GM21528 (cell line): Measurements from ENCODE around the gene CKS1B.
"Not testable (repeated sequence)": the region's sequence is repeated elsewhere in the genome, so short reads cannot be mapped to it uniquely, and the experiment has no call there.

Source experiments
- ATAC-seq: cut with Tn5 transposase; IDR thresholded peaks from one replicate; pipeline ENCODE4 v1.9.1; 2021; ENCODE audit warnings: mild to moderate bottlenecking, moderate library complexity; ENCODE audit not compliant: unreplicated experiment, low FRiP score

Gene CKS1B

DNA sequence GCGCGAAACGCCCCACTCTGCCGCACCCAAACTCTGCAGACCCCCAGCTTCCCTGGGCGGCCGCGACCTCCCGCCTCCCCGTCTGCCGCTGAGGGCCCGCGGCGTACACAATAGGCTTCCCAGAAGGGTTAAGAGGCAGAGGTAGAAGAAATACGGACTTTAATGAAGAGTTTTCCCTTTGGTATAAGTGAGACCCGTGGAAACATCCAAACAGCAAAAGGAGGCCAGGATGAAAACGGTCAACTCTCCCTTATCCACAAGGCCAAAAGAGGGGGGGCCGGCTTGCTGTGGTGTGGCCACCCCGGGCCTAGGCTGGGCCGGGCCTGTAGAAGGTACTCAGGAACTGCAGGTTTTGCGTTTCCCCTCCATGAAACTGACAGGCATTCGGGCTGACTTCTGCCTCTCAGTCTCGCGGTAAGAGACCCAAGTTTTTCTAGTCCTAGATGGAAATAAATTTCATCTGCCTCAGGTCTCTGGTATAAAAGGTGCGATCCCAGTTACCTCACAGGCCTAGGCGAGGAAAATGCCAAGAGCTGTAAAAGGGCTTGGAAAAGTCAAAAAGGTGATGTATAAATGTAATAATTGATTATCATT lies 12.2 kb upstream of the CKS1B start:
- ATAC-seq, result no peak

DNA sequence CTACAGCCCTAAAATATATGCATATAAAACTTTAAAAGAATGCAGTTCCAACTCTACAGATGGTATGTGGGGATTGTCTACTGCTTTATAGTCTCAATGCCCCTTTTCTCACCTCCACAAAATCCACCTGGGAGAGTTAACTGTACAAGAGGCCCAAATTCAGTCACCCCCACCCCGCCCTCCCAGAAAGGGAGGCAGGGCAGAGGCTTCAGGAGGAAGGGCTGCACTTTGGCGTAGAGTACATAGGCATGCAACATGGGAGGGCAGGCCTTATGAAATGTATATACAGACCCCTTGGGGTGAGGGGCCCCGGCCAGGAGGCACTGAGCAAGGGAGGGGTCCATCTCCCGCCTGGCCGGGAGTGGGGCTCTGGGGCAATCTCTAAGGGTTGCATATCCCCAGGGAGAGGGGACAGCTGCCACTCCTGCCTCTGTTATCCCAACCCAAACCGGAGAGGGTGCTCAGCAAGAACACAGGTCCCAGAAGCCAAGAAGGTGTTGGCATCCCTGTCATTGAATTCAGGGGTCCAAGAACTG lies 11.6 kb upstream of the CKS1B start:
- no peak for ATAC-seq

DNA sequence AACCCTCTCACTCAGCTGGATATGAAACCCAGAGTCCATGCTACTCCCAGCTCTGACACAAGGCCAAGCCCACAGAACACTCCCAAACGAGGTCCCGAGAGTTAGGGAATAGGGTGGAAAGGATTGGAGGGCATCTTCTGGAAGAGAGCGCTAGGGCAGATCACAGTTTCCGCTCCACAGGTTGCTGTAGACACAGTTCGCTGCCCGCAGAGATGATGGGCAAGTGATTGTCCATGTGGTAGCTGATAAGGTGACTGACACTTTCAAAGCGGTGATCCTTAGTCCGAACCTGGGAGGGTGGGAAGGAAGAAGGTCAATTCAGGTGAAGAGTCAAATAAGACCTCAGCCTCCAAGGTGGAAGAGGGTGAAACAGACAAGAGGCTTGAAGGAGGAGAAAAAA lies 10.8 kb upstream of the CKS1B start:
- no peak for ATAC-seq

DNA sequence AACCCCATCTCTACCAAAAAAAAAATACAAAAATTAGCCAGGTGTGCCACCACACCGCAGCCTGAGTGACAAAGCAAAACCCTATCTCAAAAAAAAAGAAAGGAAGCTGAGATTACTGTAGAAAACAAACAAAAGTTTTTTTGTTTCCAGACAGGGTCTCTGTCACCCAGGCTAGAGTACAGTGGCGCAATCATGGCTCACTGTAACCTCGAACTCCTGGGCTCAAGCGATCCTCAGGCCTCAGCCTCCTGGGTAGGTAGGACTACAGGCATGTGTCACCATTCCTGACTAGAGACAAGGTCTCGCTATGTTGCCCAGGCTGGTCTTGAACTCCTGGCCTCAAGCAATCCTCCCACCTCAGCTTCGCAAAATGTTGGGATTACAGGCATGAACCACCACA lies 10.1 kb upstream of the CKS1B start:
- ATAC-seq, result no peak

DNA sequence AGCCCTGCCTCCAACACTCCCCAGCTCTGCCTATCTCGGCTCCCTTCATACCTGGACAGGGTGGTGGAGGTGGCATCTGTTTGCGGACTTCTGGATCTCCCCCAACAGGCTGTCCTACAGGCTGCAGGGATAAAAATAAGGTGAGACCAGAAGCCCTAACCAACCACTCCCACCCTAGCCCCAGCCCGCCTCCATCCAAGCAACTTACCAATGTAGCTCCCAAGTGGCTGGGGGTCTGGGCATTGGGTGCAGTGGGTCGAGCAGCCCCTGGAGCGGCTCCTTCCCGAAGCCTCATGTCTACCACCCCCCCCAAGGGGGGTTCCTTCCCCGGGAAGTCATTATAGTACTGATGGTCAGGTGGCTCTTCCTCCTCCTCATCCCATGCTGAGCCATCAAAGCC lies 8.4 kb upstream of the CKS1B start:
- no peak for ATAC-seq

DNA sequence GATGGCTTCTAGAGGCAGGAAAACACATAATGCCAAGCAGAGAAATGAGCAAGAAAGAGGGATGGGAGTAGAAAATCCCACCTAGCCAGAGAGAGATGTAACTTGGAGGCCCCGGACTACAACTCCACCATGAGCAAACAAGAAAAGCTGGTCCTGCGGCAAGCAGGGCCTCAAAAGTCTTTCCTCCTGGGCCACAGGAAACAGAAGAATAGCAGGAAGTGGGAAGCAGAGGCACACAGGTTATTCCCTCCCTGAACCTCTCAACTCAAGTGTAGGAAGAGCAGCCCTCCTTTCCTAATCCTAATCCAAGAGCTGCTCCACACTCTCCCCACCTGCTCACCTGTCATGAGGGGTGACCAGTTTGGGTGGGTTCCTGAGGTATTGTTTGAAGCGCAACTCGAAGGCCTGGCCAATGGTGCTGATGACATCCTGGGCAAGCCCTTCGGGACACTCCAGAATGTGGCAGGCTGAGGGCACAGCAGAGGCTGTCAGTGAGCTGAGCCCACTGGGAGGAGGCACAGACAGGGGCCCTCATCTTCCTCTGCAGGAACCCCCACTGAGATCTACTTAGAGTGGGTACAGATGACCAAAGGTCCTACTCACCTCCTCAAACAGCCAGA lies 7.0 kb upstream of the CKS1B start:
- no peak for ATAC-seq

DNA sequence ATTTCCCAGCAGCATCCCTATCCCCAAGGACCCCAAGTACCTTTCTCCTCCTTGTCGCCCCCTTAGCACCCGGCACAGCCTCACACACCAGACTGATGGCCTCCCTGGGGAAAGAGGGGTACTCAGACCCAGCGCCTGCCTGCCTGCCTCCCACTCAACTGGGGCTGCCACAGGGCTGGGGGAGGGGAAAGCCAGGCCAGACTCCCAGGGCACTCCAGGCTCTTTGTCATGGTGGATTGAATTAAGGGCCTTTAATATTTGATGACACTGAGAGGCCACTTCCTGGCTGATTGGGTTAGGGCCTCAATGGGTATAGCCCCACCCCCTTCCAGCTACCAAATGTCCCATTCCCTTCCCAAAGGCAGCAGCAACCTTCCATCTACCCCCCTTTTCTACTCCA lies 5.8 kb upstream of the CKS1B start:
- ATAC-seq, result no peak

DNA sequence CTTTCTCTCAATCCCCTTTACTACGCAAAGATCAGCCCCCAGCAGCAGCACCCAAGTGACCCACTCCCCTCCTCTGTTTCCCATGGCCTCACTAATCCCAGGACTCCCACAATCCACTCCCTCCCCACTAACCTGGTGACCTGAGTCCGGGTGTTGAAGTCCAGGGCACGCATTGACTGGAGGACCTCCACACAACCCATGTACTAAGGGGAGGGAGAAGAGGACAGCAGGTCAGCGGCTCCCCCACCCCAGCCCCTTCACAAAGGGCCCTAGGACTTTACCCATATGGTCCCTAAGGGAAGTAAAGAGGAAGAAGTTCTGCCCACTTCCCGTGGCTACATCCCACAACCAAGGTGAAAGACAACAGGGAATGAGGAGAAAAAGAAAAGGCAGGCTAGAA lies 5.2 kb upstream of the CKS1B start:
- no peak for ATAC-seq

DNA sequence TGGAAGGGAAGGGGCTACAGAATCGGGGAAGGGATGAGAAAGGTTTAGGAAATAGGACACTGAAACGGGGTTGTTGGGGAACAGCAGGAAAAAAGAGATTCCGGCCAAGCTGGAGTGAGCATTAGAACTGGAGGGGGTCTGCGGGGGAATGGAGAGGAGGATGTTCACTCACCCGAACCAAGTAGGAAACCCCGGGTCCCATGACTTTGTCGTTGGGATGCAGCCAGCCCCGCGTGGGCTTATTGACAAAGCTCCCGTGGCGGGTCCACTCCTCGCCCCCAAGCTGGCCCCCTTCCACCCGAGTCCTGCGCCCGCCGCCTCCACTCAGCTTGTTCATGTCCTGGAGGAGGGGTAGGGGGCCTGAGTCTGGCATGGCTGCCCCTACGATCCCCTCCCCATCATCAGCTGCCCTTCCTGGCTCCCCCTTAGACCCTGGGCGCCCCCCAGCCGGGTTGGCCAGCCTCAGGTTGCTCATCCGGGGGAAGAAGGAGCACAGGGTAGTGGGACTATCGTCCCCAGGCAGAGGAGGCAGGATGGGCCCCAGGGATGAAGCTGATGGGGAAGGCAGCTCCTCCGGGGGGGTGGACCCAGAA lies 4.5 kb upstream of the CKS1B start:
- ATAC-seq, result no peak

DNA sequence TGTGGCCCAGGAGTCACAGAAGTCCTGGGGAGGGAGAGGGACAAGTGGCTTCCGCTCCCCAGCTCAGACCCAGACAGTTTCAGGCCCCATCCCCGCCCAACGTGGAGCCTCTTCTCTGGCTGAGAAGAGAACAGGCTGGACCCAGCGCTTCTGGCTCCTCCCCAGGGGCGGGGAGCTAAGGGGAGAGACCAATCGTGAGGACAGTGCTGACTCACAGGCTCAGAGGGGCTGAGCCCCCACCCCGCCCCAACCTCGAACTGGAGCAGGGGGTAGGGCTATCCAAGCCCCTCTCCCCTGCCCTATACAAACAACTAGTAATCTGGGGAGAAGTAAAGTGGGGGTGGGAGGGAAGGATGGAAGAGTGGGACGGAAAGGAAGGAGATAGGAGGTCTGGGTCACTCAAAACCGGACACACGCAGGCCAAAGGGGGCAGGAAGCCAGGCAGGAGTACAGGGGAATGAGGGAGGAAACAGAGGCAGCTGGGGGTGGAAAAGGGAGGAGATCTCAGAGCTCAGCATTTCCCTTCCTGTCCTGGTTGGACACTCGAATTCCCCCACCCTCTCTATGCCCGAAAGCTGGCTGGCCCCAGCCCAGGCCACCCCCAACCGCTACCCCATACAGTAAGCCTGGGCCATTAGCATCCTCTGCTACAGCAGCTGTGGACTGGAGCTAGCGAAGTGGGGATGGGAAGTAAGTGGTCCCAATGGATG lies 3.7 kb upstream of the CKS1B start, which contains the start of gene SHC1:
Gene SHC1 (minus strand): TSS at position 117 of the 710 bp plus-strand sequence. CDS start 221 bp downstream, outside the sequence.
- no peak for ATAC-seq

DNA sequence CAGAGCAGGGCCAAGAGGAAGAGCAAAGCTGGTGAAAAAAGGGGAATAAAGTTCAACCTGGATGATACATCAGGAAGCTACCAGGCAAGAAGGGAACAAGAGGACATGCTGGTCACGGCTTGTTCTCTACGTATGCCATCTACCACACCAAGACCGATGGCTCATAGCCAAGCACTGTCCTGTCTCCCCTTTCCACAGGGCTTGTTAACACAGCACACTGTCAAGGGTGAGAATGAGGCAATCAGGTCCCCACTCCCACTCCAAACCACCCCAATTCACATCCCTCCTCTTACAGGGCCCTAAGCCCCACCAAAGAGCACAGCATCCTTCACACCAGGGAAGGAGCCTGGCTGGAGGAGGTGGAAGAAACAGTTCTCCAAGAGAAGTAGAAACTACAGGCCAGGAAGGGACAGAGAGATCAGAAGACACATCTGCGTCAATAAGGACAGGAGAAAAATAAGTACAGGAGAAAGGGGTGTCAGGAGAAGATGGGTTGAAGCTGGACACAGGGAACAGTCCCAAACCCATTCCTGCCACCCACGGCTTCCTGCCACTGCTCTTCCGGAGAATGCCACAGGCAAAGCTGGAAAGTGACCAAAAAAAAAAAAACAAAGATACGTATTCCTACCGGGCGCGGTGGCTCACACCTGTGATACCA lies 3.0 kb upstream of the CKS1B start:
- no peak for ATAC-seq

DNA sequence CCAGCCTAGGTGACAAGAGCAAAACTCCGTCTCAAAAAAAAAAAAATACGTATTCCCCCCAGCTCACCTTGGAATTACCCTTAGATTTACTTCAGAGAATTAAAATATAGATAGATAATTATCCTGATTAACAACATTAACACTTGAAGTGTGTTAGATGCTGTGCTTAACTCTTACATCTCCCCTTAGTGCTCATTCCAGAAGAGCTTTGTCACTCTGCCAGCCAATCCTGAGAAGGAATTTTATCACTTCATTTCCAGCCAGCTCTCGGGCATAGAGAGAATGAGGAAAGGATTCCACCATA lies 2.3 kb upstream of the CKS1B start:
- no peak for ATAC-seq

DNA sequence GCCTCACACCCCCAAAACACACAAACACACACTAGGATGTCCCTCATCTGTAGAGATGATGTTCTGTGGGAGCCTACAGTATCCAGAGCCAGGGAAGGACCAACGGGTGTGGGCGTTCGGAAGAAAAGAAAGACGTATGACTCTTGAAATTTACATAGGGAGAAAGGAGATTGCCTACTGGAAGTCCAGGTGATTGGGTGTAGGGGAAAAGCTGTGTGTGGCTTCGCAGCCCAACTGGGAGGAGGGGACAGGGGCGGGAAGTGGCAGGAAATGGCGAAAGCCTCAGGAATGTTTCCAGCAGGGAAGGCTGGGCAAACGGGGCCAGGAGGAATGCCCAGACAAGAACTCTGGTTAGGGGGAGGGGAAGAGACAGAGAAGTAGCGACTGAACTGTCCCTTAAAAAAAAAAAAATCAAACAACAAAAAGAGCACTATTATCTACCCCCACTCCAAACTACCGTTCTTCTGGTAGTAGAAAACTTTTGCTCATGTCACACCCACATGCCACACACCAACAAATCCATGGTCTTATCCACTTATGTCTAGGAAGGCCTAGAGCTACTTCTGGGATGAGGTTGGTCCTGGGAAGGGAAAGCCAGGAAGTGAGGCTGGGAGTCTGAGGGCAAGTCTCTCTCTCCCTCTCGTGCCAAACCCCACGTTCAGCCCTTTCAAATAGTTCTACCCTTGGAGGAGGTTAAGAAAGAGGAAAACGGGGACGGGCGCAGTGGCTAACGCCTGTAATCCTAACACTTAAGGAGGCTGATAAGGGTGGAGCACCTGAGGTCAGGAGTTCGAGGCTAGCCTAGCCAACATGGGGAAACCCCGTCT lies 1.8 kb upstream of the CKS1B start:
- no peak for ATAC-seq

DNA sequence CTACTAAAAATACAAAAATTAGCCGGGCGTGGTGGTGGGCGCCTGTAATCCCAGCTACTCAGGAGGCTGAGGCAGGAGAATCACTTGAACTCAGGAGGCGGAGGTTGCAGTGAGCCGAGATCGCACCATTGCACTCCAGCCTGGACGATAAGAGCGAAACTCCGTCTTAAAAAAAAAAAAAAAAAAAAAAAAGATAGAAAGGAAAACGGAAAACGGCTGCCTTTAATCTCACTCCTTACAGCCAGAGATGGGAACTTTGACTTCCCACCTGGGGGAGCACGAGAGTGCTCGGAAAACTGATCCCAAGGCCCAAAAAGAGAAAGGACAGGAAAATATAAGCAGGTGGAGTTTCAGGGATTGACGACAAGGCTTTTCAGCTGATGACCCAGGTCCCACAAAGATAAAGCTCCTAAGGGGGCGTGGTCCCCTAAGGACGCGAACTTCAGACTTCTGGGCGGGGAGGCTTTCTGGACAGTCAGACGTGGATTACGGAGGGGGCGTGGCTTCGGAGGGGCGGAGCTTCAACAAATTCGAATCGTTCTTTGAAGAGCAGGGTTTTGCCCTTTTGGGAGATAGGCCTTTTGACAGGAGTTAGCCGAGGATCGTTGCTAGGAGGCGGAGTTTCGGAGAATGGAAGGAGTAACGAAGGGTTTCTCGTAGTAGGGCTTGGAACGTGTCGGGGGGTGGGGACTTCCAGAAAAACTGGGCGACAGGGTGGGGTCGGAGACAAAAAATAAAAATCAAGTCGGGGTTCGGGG lies 958 bp upstream of the CKS1B start:
- peak; percentile 5 for ATAC-seq

DNA sequence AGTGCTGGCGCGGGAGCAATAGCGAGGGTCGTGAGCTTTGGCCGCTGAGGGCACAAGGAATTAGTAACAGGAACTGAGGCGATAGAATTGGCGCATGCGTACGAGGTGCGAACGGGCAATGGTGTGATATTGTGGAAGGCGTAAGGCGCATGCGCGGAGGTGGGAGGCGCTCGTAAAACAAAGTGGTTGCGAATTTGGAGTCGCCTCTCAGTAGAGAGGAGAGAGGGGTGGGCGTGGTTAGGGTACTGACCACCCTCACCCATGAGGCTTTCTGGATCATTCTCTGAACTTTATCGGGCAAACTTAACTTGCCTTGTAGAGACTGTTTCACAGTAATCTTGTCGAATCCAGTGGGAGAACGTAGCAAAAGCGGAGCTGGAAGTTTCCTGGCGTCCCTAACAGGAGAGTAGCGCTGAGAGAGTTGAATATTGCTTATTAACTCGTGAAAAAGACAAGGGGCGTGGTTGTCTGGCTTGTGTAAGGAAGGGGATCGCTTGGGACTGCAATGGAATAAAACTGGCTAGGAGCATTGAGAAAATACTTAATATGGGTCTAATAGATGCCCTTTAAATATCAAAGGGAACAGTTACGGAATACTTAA lies 427 bp downstream of the CKS1B start:
- ATAC-seq, result peak; percentile 48

DNA sequence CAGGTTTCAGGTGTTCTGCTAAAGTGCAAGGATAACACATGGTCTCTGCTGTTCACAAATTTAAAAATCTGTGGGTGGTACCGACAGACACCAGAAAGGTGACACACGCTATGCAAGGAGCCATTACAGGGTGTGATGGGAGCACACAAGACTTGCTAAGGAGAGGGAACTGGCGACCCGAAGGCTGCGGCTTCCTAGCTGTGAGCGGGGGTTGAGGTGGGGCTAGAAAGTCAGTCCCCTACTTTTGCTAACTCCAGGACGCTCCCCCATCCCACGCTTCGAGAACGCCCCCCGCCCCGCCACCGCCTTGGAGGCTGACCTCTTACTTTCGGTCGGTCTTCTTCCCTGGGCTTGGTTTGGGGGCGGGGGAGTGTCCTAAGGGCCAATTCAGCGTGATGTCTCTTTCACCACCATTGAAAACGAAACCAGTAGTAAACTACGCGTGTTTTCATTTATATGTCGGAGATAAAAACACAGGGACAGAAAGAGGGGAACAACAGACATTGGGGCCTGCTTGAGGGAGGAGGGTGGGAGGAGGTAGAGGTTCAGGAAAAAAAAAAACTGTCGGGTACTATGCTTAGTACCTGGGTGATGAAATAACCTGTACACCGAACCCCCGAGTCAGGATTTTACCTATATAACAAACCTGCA lies 1.1 kb downstream of the CKS1B start:
- ATAC-seq, result no peak

DNA sequence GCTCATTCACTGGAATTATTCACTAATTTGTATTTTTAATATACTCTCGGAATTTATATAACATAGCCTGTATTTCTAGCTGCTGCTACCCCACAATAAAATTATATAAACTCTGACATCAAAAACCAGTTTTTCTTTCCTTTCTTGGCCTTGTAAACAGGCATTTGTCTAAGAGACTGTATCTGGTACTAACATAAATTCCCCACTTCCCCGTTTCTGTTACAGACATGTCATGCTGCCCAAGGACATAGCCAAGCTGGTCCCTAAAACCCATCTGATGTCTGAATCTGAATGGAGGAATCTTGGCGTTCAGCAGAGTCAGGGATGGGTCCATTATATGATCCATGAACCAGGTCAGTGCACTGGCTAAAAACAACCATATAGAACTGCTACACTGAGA lies 3.3 kb downstream of the CKS1B start:
- ATAC-seq, result not testable (repeated sequence)

DNA sequence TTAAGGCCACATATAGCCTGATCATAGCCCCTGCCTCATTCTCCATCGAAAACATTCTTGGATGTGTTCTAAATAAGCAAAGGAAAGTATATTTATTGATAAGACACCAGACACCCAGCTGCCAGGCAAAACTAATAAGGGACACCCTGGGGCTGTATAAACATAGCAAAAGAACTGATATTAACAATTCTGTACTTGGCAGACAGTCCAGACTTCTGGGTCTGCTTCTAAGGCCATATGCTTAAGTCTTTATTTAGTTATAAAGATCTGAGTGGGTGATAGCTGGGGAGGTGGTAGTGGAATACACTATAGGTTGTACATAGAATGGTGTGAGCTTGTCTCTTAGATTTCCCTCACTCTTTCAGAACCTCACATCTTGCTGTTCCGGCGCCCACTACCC lies 3.9 kb downstream of the CKS1B start:
- ATAC-seq, result no peak

DNA sequence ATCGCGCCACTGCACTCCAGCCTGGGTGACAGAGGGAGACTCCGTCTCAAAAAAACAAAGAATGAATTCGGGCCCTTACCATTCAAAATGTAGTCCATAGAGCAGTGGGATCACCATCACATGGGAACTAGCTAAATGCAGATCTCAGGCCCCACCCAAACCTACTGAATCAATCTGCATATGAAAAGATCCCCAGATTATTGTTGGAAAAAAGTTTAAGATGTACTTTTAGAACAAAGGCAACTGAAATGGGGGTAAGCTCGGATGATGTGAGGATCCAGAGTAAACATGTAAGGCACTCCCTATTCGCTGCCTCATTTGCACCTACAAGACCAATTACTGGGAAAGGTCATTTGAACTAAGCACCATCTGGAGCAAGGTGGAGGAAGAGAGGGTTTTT lies 7.9 kb downstream of the CKS1B start:
- ATAC-seq, result no peak
